GM06990 (cell line): ENCODE results near the gene PTPN6.

Source experiments
- DNase-seq: peaks from one replicate; pipeline ENCODE4 v3.0.0-alpha.2; 2011; ENCODE audit not compliant: insufficient read length; ENCODE audit errors: extremely low read depth
- H3K27me3 ChIP-seq: replicated peaks from 2 replicates; pipeline ENCODE4 v1.6.0; 2011; ENCODE audit warnings: low read length; ENCODE audit not compliant: control insufficient read depth, insufficient read depth
- H3K36me3 ChIP-seq: 2 replicates; pipeline ENCODE4 v1.5.1; 2011; ENCODE audit warnings: low read length; ENCODE audit not compliant: control insufficient read depth, insufficient read depth
- H3K4me3 ChIP-seq: replicated peaks from 2 replicates; pipeline ENCODE4 v1.5.1; 2011; ENCODE audit warnings: low read depth, mild to moderate bottlenecking, control low read depth, low read length
- TF ChIP-seq, protein P1 (sequence below): IDR thresholded peaks from 2 replicates; pipeline ENCODE4 v1.5.1; 2011; ENCODE audit warnings: low read length, control low read depth, mild to moderate bottlenecking, inconsistent platforms; ENCODE audit not compliant: insufficient read depth, poor library complexity, severe bottlenecking

Gene PTPN6

GRCh38 chr12:6916426-6917200, 34.5 kb upstream of the PTPN6 start:
- H3K36me3 ChIP-seq = peaks cover 2% of the 10 kb centered on the region
- H3K4me3 ChIP-seq = no peak overlapping the region
- no peak for DNase-seq
- H3K27me3 ChIP-seq = no peaks in the 10 kb centered on the region
- TF ChIP-seq, protein P1, sequence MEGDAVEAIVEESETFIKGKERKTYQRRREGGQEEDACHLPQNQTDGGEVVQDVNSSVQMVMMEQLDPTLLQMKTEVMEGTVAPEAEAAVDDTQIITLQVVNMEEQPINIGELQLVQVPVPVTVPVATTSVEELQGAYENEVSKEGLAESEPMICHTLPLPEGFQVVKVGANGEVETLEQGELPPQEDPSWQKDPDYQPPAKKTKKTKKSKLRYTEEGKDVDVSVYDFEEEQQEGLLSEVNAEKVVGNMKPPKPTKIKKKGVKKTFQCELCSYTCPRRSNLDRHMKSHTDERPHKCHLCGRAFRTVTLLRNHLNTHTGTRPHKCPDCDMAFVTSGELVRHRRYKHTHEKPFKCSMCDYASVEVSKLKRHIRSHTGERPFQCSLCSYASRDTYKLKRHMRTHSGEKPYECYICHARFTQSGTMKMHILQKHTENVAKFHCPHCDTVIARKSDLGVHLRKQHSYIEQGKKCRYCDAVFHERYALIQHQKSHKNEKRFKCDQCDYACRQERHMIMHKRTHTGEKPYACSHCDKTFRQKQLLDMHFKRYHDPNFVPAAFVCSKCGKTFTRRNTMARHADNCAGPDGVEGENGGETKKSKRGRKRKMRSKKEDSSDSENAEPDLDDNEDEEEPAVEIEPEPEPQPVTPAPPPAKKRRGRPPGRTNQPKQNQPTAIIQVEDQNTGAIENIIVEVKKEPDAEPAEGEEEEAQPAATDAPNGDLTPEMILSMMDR = no peak

DNA sequence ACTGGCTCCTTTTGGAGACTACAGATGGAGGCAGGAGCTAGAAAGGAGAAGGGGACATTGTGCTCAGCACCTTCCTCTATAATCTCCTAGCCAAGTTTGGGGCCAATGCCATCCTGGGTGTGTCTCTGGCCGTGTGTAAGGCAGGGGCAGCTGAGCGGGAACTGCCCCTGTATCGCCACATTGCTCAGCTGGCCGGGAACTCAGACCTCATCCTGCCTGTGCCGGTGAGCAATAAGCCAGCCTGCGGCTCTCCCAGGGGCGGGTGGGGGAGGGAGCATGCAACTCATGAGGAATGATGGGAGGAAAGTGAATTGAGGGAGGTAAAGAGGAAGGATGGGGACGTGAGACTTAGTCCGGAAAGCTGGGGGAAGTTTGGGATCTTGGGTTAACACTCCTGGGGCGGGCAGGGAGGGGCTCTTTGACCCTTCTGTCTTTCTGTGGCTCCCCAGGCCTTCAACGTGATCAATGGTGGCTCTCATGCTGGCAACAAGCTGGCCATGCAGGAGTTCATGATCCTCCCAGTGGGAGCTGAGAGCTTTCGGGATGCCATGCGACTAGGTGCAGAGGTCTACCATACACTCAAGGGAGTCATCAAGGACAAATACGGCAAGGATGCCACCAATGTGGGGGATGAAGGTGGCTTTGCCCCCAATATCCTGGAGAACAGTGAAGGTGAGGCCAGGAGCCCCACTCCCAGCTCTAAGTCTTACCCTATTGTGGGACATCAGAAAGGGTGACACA, 33.5 kb upstream of the PTPN6 start:
- H3K27me3 ChIP-seq = no peaks in the 10 kb centered on the region
- no peak for DNase-seq
- peaks cover 4% of the 10 kb centered on the region for H3K36me3 ChIP-seq
- TF ChIP-seq, protein P1 = no peak
- H3K4me3 ChIP-seq = no peak overlapping the region

DNA sequence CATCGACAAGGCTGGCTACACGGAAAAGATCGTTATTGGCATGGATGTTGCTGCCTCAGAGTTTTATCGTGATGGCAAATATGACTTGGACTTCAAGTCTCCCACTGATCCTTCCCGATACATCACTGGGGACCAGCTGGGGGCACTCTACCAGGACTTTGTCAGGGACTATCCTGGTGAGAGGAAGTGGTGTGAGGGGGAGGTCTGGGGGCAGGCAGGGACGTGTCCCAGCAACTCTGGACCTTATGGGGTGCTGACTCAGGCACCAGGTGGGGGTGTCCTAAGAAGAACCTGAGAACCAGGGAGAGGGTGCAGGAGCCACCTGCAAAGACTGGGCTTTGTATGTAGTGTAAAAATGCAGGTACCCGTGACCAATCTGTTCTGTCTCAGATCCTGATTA, 31.6 kb upstream of the PTPN6 start:
- no peak for DNase-seq
- no peaks in the 10 kb centered on the region for H3K27me3 ChIP-seq
- no peak overlapping the region for H3K4me3 ChIP-seq
- H3K36me3 ChIP-seq = peaks cover 4% of the 10 kb centered on the region
- TF ChIP-seq, protein P1 = peak; percentile 10

GRCh38 chr12:6921539-6921938, 29.6 kb upstream of the PTPN6 start:
- peaks cover 4% of the 10 kb centered on the region for H3K36me3 ChIP-seq
- no peaks in the 10 kb centered on the region for H3K27me3 ChIP-seq
- no peak for DNase-seq
- TF ChIP-seq, protein P1 = no peak
- H3K4me3 ChIP-seq = no peak overlapping the region

DNA sequence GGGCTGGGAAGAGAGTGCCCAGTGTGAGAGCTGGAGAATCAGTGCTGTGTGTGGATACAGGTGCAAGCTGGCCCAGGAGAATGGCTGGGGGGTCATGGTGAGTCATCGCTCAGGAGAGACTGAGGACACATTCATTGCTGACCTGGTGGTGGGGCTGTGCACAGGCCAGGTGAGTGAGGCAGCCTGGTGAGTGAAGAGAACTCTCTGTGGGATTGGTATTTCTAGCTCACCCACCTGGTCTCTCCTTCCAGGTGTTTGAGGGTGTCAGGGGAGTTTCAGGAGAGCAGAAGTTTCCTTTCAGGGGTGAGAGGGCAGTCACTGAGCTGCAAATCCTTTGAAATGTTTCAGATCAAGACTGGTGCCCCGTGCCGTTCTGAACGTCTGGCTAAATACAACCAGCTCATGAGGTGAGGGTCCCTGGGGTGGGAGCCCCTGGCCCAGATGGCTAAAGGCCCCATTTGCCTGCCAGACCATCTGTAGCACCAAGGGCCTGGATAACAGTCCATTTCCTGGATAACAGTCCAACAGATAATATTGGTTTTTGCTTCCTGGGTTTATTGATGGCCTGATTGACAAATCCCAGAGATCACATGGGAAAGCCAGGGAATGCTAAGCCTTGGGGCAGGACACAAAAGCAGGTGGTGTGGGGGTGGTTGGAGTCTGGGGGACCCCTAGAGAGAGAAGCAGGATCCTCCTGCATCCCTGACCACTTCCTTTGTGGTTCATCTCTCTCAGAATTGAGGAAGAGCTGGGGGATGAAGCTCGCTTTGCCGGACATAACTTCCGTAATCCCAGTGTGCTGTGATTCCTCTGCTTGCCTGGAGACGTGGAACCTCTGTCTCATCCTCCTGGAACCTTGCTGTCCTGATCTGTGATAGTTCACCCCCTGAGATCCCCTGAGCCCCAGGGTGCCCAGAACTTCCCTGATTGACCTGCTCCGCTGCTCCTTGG, 28.9 kb upstream of the PTPN6 start:
- TF ChIP-seq, protein P1 = peak; percentile 9
- DNase-seq = no peak
- Histone ChIP-seq H3K4me3 (no peak overlapping the region), H3K27me3 (no peaks in the 10 kb centered on the region), H3K36me3 (peaks cover 4% of the 10 kb centered on the region)
